NCI-H345 treated with DMSO at 0.1 percent for 48 hours (cell line): ENCODE results near the gene GRK2.

Experiments used
- DNase-seq: peaks from one replicate; lab custom pipeline; 2025; ENCODE audit not compliant: unreplicated experiment; lab: John Stamatoyannopoulos, UW

GRK2 gene

GRCh38 chr11:67280788-67281551, 14.7 kb downstream of the GRK2 start:
- DNase-seq, result no peak

GRCh38 chr11:67281552-67282150, 15.4 kb downstream of the GRK2 start:
- DNase-seq, result no peak

- no peak for DNase-seq
Measured at GRCh38 chr11:67282155-67282875, 16.0 kb downstream of the GRK2 start.

- DNase-seq, result no peak
Measured at GRCh38 chr11:67282876-67283371, 16.7 kb downstream of the GRK2 start.

GRCh38 chr11:67283481-67283963, 17.2 kb downstream of the GRK2 start:
- no peak for DNase-seq

- DNase-seq, result no peak
Measured at GRCh38 chr11:67284811-67285540, 18.7 kb downstream of the GRK2 start.

- no peak for DNase-seq
Measured at GRCh38 chr11:67285541-67286498, 19.5 kb downstream of the GRK2 start.

- no peak for DNase-seq
Measured at GRCh38 chr11:67286621-67287333, 20.5 kb downstream of the GRK2 start.

- DNase-seq, result no peak
Measured at GRCh38 chr11:67287355-67288197, 21.3 kb downstream of the GRK2 start.

GRCh38 chr11:67288198-67288451, 21.9 kb downstream of the GRK2 start:
- no peak for DNase-seq

- DNase-seq, result peak; percentile 69
Measured at GRCh38 chr11:67288452-67289225, 22.4 kb downstream of the GRK2 start.

- peak; percentile 46 for DNase-seq
Measured at GRCh38 chr11:67289226-67289650, 23.0 kb downstream of the GRK2 start, which contains the start of gene ANKRD13D. TSS of gene ANKRD13D (plus strand) at chr11:67289303. CDS start at chr11:67289461, 158 bp downstream.

- no peak for DNase-seq
Measured at GRCh38 chr11:67289651-67290479, 23.6 kb downstream of the GRK2 start.

GRCh38 chr11:67290801-67291200, 24.5 kb downstream of the GRK2 start:
- DNase-seq, result no peak

- no peak for DNase-seq
Measured at GRCh38 chr11:67291481-67292381, 25.5 kb downstream of the GRK2 start.

GRCh38 chr11:67292671-67293070, 26.4 kb downstream of the GRK2 start:
- DNase-seq, result no peak
